Measurements from ENCODE around the gene SLC51A.
"Not testable (repeated sequence)": the region's sequence is repeated elsewhere in the genome, so short reads cannot be mapped to it uniquely, and the experiment has no call there.

The SLC51A gene

GRCh38 chr3:196244166-196244565 lies 27.8 kb downstream of the SLC51A start:
- not testable (repeated sequence) for DNase-seq

GRCh38 chr3:196246612-196247308 lies 30.4 kb downstream of the SLC51A start:
- DNase-seq: no peak

GRCh38 chr3:196251918-196252317 lies 35.6 kb downstream of the SLC51A start:
- no peak for DNase-seq

GRCh38 chr3:196254376-196255283 lies 38.3 kb downstream of the SLC51A start:
- DNase-seq: no peak

GRCh38 chr3:196255776-196256175 lies 39.4 kb downstream of the SLC51A start:
- no peak for DNase-seq

GRCh38 chr3:196260784-196261183 lies 44.5 kb downstream of the SLC51A start:
- DNase-seq: no peak

- no peak for DNase-seq
These were observed 47.5 kb downstream of the SLC51A start for GRCh38 chr3:196263819-196264218.

GRCh38 chr3:196268284-196269163 lies 52.2 kb downstream of the SLC51A start:
- no peak for DNase-seq

- DNase-seq: no peak
These were observed 54.2 kb downstream of the SLC51A start for GRCh38 chr3:196270499-196270898.

GRCh38 chr3:196272826-196273225 lies 56.5 kb downstream of the SLC51A start:
- no peak for DNase-seq

GRCh38 chr3:196273655-196274054 lies 57.3 kb downstream of the SLC51A start:
- DNase-seq: no peak

GRCh38 chr3:196274585-196274984 lies 58.3 kb downstream of the SLC51A start:
- DNase-seq: no peak

GRCh38 chr3:196275126-196275525 lies 58.8 kb downstream of the SLC51A start:
- DNase-seq: no peak

- DNase-seq: no peak
These were observed 64.5 kb downstream of the SLC51A start for GRCh38 chr3:196280689-196281440.

GRCh38 chr3:196281962-196282361 lies 65.6 kb downstream of the SLC51A start:
- no peak for DNase-seq
